Colonic mucosa (tissue), 4 donors: Measurements from ENCODE around the gene MUC5B. TPM values are rescaled to one million over a fixed set of nuclear protein-coding genes. Genes with fewer than 3 reads are reported as not detected.
A peak's percentile ranks its signal among the peaks of the same experiment; 100 is the strongest.

Experiments
- DNase-seq: peaks from one replicate; pipeline ENCODE4 v3.0.0-alpha.2; 2020
- H3K27ac ChIP-seq: fragments of 200-600 bp; one replicate; pipeline ENCODE4 v1.8.0; 2021
- H3K27me3 ChIP-seq: fragments of 200-600 bp; one replicate; pipeline ENCODE4 v1.8.0; 2021
- H3K36me3 ChIP-seq: fragments of 200-600 bp; one replicate; pipeline ENCODE4 v1.8.0; 2021
- H3K4me1 ChIP-seq: fragments of 200-600 bp; one replicate; pipeline ENCODE4 v1.8.0; 2021; ENCODE audit warnings: mild to moderate bottlenecking
- H3K4me3 ChIP-seq: fragments of 200-600 bp; one replicate; pipeline ENCODE4 v1.8.0; 2021
- H3K9ac ChIP-seq, 2 donors: one replicate each; pipeline ENCODE4 v1.7.0; 2013; ENCODE audit warnings: control low read depth in 2 of 2, low read depth in 2 of 2, low read length in 2 of 2
- H3K9me3 ChIP-seq: fragments of 200-600 bp; one replicate; pipeline ENCODE4 v1.8.0; 2021
- CTCF ChIP-seq: fragments of 200-600 bp; IDR thresholded peaks from one replicate; pipeline ENCODE4 v1.8.0; 2022; ENCODE audit warnings: antibody characterized with exemption, mild to moderate bottlenecking
- intact Hi-C: fragments of 100-400 bp; cut with DNase I; formaldehyde crosslinking; loops from one replicate; pipeline ENCODE4 v1.14.1; 2022
- total RNA-seq, 2 donors: library from RNA; stranded (reverse); fragmentation: NEBNext Ultra II Directional in 1 of 2; extraction: Animal tissue kit (Norgen Biotek cat#: 25700) in 1 of 2; gene quantifications; one replicate each; pipeline ENCODE4 v1.2.1, GENCODE V29; 2021
- donor health status: healthy.
- donor health status: DM: no; HTN: no; CAD: no.
- donor health status: DM: no; HTN: no; CAD: no.

Gene MUC5B
- total RNA-seq, 2 donors from 2014 or later: 285 to 655 TPM

GRCh38 chr11:1302461-1303125, 79.7 kb downstream of the MUC5B start:
- intact Hi-C loops: no loop called here
- Histone ChIP-seq H3K27ac (no peak overlapping the region), H3K4me3 (no peak overlapping the region), H3K36me3 (no peaks in the 10 kb centered on the region), H3K9me3 (no peaks in the 10 kb centered on the region), H3K9ac (peak overlapping the region; percentile 1), H3K4me1 (peaks cover 38% of the 10 kb centered on the region), H3K27me3 (no peaks in the 10 kb centered on the region)
- no peak for TF ChIP-seq CTCF
- peak; percentile 14 for DNase-seq

- Histone ChIP-seq H3K4me3 (no peak overlapping the region), H3K4me1 (peaks cover 42% of the 10 kb centered on the region), H3K27me3 (no peaks in the 10 kb centered on the region), H3K36me3 (no peaks in the 10 kb centered on the region), H3K9ac (peak overlapping the region in 1 of 2 donors; percentile 1), H3K27ac (peak overlapping the region; percentile 35), H3K9me3 (no peaks in the 10 kb centered on the region)
- intact Hi-C loops: no loop called here
- DNase-seq: no peak
- no peak for TF ChIP-seq CTCF
Measured at GRCh38 chr11:1303126-1303821, 80.4 kb downstream of the MUC5B start.

GRCh38 chr11:1303973-1304372, 81.1 kb downstream of the MUC5B start:
- no peak for DNase-seq
- no peaks in the 10 kb centered on the region for H3K9me3 ChIP-seq
- H3K9ac ChIP-seq: peak overlapping the region in 1 of 2 donors; percentile 63
- no peak overlapping the region for H3K4me3 ChIP-seq
- intact Hi-C loops: no loop called here
- TF ChIP-seq CTCF: no peak
- H3K4me1 ChIP-seq: peaks cover 39% of the 10 kb centered on the region
- H3K36me3 ChIP-seq: no peaks in the 10 kb centered on the region
- no peak overlapping the region for H3K27ac ChIP-seq
- no peaks in the 10 kb centered on the region for H3K27me3 ChIP-seq

- Histone ChIP-seq H3K27me3 (no peaks in the 10 kb centered on the region), H3K4me3 (no peak overlapping the region), H3K9ac (peak overlapping the region in 1 of 2 donors; percentile 63)
Measured at GRCh38 chr11:1304380-1304779, 81.5 kb downstream of the MUC5B start.

GRCh38 chr11:1305063-1305495, 82.2 kb downstream of the MUC5B start:
- TF ChIP-seq CTCF: no peak
- Histone ChIP-seq H3K27ac (no peak overlapping the region), H3K4me3 (no peak overlapping the region), H3K9me3 (no peaks in the 10 kb centered on the region), H3K36me3 (no peaks in the 10 kb centered on the region), H3K9ac (peak overlapping the region in 1 of 2 donors; percentile 39), H3K27me3 (no peaks in the 10 kb centered on the region), H3K4me1 (peaks cover 35% of the 10 kb centered on the region)
- no peak for DNase-seq
- intact Hi-C loops: no loop called here

More at GRCh38 chr11:1304380-1304779, 81.5 kb downstream of the MUC5B start:
- Histone ChIP-seq H3K27ac (no peak overlapping the region), H3K36me3 (no peaks in the 10 kb centered on the region), H3K9me3 (no peaks in the 10 kb centered on the region), H3K4me1 (peaks cover 39% of the 10 kb centered on the region)
- TF ChIP-seq CTCF: no peak
- intact Hi-C loops: no loop called here
- peak; percentile 67 for DNase-seq
